Measurements from ENCODE around the gene RELCH. TPM values are rescaled to one million over a fixed set of nuclear protein-coding genes. Genes with fewer than 3 reads are reported as not detected.

RELCH gene
- total and polyA plus RNA-seq, 2 experiments from 2014 or later: 8.6 to 38.6 TPM

- no peak overlapping the region for H3K4me3 ChIP-seq
- peaks cover 75% of the 10 kb centered on the region for H3K79me2 ChIP-seq (ENCODE audit: insufficient read depth)
- TF ChIP-seq EZH2 (IDR thresholded peaks at IDR 0.05; ENCODE audit: insufficient read depth, poor library complexity, severe bottlenecking) (no peak), EZH2phosphoT487 (IDR thresholded peaks at IDR 0.05; ENCODE audit: insufficient read depth, low read depth) (no peak)
- no peak overlapping the region for H3K27ac ChIP-seq
- peaks cover 7% of the 10 kb centered on the region; the same call in 1 of the 2 replicates for H3K36me3 ChIP-seq (ENCODE audit: low read depth)
- no peak overlapping the region for H3K4me2 ChIP-seq (ENCODE audit: unreplicated experiment)
- no peak for DNase-seq
- H4K20me1 ChIP-seq (ENCODE audit: insufficient read depth): no peaks in the 10 kb centered on the region
- H3K27me3 ChIP-seq (replicated peaks; ENCODE audit: insufficient read depth): no peaks in the 10 kb centered on the region
- H3K9ac ChIP-seq: no peak overlapping the region
- in situ Hi-C loops (cut with MboI): no loop called here
- no peaks in the 10 kb centered on the region for H3F3A ChIP-seq (ENCODE audit: insufficient read depth)
- no peaks in the 10 kb centered on the region for H3K9me2 ChIP-seq (ENCODE audit: insufficient read depth)
- H3K9me3 ChIP-seq (ENCODE audit: low read depth): no peaks in the 10 kb centered on the region
- no peaks in the 10 kb centered on the region for H3K4me1 ChIP-seq (ENCODE audit: insufficient read depth)
- H2AFZ ChIP-seq: no peak overlapping the region
These were observed 22.0 kb downstream of the RELCH start for GRCh38 chr18:62209046-62209445.

- Histone ChIP-seq H3K9me2 (ENCODE audit: insufficient read depth) (no peaks in the 10 kb centered on the region), H3K4me3 (no peak overlapping the region), H3K9me3 (ENCODE audit: low read depth) (no peaks in the 10 kb centered on the region), H3F3A (ENCODE audit: insufficient read depth) (no peaks in the 10 kb centered on the region), H4K20me1 (ENCODE audit: insufficient read depth) (no peaks in the 10 kb centered on the region), H3K27me3 (replicated peaks; ENCODE audit: insufficient read depth) (no peaks in the 10 kb centered on the region), H3K9ac (no peak overlapping the region), H3K4me1 (ENCODE audit: insufficient read depth) (no peaks in the 10 kb centered on the region), H2AFZ (no peak overlapping the region), H3K36me3 (ENCODE audit: low read depth) (peaks cover 10% of the 10 kb centered on the region; the same call in 1 of the 2 replicates), H3K4me2 (ENCODE audit: unreplicated experiment) (no peak overlapping the region), H3K79me2 (ENCODE audit: insufficient read depth) (peaks cover 65% of the 10 kb centered on the region), H3K27ac (no peak overlapping the region)
- 100% methylated on average over 1 of the region's 1 CpG for WGBS, 2 experiments (ENCODE audit: low coverage in 1 of 2, low lambda C conversion rate in 2 of 2, missing lambda C conversion rate in 2 of 2)
- DNase-seq: no peak
- TF ChIP-seq EZH2phosphoT487 (IDR thresholded peaks at IDR 0.05; ENCODE audit: insufficient read depth, low read depth) (no peak), EZH2 (IDR thresholded peaks at IDR 0.05; ENCODE audit: insufficient read depth, poor library complexity, severe bottlenecking) (no peak)
- in situ Hi-C loops (cut with MboI): no loop called here
These were observed 23.1 kb downstream of the RELCH start for GRCh38 chr18:62210138-62210537.

DNA sequence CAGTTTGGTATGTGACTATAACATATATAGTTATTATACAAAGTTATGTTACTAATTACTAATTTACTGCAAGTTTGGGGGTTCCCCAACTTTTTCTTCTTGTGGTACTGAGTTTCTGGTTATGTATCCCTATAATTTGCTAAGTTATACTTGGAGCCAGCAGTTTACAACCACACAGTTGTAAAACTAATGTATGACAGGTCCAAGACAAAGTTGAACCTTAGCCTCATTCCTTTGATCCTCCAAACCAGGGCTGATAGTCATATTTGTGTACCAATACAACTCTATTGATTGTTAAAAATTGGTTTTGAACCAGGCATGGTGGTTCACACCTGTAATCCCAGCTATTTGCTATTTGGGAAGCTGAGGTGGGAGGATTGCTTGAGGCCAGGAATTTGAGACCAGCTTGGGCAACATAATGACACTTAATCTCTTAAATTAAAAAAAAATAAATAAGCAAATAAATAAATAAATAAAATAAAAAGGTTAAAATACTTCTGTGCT is 24.3 kb downstream of the RELCH start:
- H3K4me3 ChIP-seq: no peak overlapping the region
- in situ Hi-C loops (cut with MboI): no loop called here
- H3K9me2 ChIP-seq (ENCODE audit: insufficient read depth): no peaks in the 10 kb centered on the region
- no peak overlapping the region for H3K4me2 ChIP-seq (ENCODE audit: unreplicated experiment)
- TF ChIP-seq EZH2phosphoT487 (IDR thresholded peaks at IDR 0.05; ENCODE audit: insufficient read depth, low read depth) (no peak), EZH2 (IDR thresholded peaks at IDR 0.05; ENCODE audit: insufficient read depth, poor library complexity, severe bottlenecking) (no peak)
- no peaks in the 10 kb centered on the region for H3F3A ChIP-seq (ENCODE audit: insufficient read depth)
- no peaks in the 10 kb centered on the region for H3K9me3 ChIP-seq (ENCODE audit: low read depth)
- no peak overlapping the region for H3K9ac ChIP-seq
- peaks cover 14% of the 10 kb centered on the region; the same call in 1 of the 2 replicates for H3K36me3 ChIP-seq (ENCODE audit: low read depth)
- no peaks in the 10 kb centered on the region for H3K27me3 ChIP-seq (replicated peaks; ENCODE audit: insufficient read depth)
- H4K20me1 ChIP-seq (ENCODE audit: insufficient read depth): no peaks in the 10 kb centered on the region
- peaks cover 58% of the 10 kb centered on the region for H3K79me2 ChIP-seq (ENCODE audit: insufficient read depth)
- H2AFZ ChIP-seq: no peak overlapping the region
- no peaks in the 10 kb centered on the region for H3K4me1 ChIP-seq (ENCODE audit: insufficient read depth)
- H3K27ac ChIP-seq: no peak overlapping the region
- DNase-seq: no peak

- DNase-seq: no peak
- H3K27ac ChIP-seq: no peak overlapping the region
- no peak overlapping the region for H3K9ac ChIP-seq
- no peaks in the 10 kb centered on the region for H3F3A ChIP-seq (ENCODE audit: insufficient read depth)
- H3K36me3 ChIP-seq (ENCODE audit: low read depth): peaks cover 19% of the 10 kb centered on the region; the same call in 1 of the 2 replicates
- in situ Hi-C loops (cut with MboI): no loop called here
- H3K9me2 ChIP-seq (ENCODE audit: insufficient read depth): no peaks in the 10 kb centered on the region
- no peak overlapping the region for H3K4me2 ChIP-seq (ENCODE audit: unreplicated experiment)
- H4K20me1 ChIP-seq (ENCODE audit: insufficient read depth): no peaks in the 10 kb centered on the region
- WGBS, 2 experiments (ENCODE audit: low coverage in 1 of 2, low lambda C conversion rate in 2 of 2, missing lambda C conversion rate in 2 of 2): 92 to 100% methylated on average over 1 of the region's 1 CpG
- no peaks in the 10 kb centered on the region for H3K27me3 ChIP-seq (replicated peaks; ENCODE audit: insufficient read depth)
- H3K4me3 ChIP-seq: no peak overlapping the region
- no peaks in the 10 kb centered on the region for H3K4me1 ChIP-seq (ENCODE audit: insufficient read depth)
- peaks cover 47% of the 10 kb centered on the region for H3K79me2 ChIP-seq (ENCODE audit: insufficient read depth)
- TF ChIP-seq EZH2 (IDR thresholded peaks at IDR 0.05; ENCODE audit: insufficient read depth, poor library complexity, severe bottlenecking) (no peak), EZH2phosphoT487 (IDR thresholded peaks at IDR 0.05; ENCODE audit: insufficient read depth, low read depth) (no peak)
- no peaks in the 10 kb centered on the region for H3K9me3 ChIP-seq (ENCODE audit: low read depth)
- H2AFZ ChIP-seq: no peak overlapping the region
These were observed 27.7 kb downstream of the RELCH start for GRCh38 chr18:62214790-62215189.

GRCh38 chr18:62224229-62224628 is 37.2 kb downstream of the RELCH start:
- no peaks in the 10 kb centered on the region for H3K9me2 ChIP-seq (ENCODE audit: insufficient read depth)
- TF ChIP-seq EZH2 (IDR thresholded peaks at IDR 0.05; ENCODE audit: insufficient read depth, poor library complexity, severe bottlenecking) (no peak), EZH2phosphoT487 (IDR thresholded peaks at IDR 0.05; ENCODE audit: insufficient read depth, low read depth) (no peak)
- WGBS, 2 experiments (ENCODE audit: low coverage in 1 of 2, low lambda C conversion rate in 2 of 2, missing lambda C conversion rate in 2 of 2): 99 to 100% methylated on average over 2 of the region's 2 CpGs
- no peaks in the 10 kb centered on the region for H4K20me1 ChIP-seq (ENCODE audit: insufficient read depth)
- H3K27me3 ChIP-seq (replicated peaks; ENCODE audit: insufficient read depth): no peaks in the 10 kb centered on the region
- no peak overlapping the region for H3K4me3 ChIP-seq
- in situ Hi-C loops (cut with MboI): no loop called here
- peaks cover 59% of the 10 kb centered on the region for H3K36me3 ChIP-seq (ENCODE audit: low read depth)
- no peaks in the 10 kb centered on the region for H3K79me2 ChIP-seq (ENCODE audit: insufficient read depth)
- no peak for DNase-seq
- H3K27ac ChIP-seq: no peak overlapping the region
- H2AFZ ChIP-seq: no peak overlapping the region
- no peaks in the 10 kb centered on the region for H3F3A ChIP-seq (ENCODE audit: insufficient read depth)
- no peaks in the 10 kb centered on the region for H3K9me3 ChIP-seq (ENCODE audit: low read depth)
- H3K9ac ChIP-seq: no peak overlapping the region
- H3K4me2 ChIP-seq (ENCODE audit: unreplicated experiment): no peak overlapping the region
- H3K4me1 ChIP-seq (ENCODE audit: insufficient read depth): no peaks in the 10 kb centered on the region
